Measurements from ENCODE around the gene NR2F1. TPM values are rescaled to one million over a fixed set of nuclear protein-coding genes. Genes with fewer than 3 reads are reported as not detected.
A peak's percentile ranks its signal among the peaks of the same experiment; 100 is the strongest.
"Not testable (repeated sequence)": the region's sequence is repeated elsewhere in the genome, so short reads cannot be mapped to it uniquely, and the experiment has no call there.

NR2F1 gene
- total RNA-seq (10 to 100 TPM in 1 of 2 donors, 1 to 10 TPM in 1; 10.0 to 27.0 TPM), polyA plus RNA-seq (under 1 TPM in 1 of 2 donors, not detected in 1; 0.72 TPM)
- long read RNA-seq, donor 1, partial matches to known transcripts, result 7 of 12 reads
- long read RNA-seq, donor 1, other reads (novel, unspliced or antisense), result 1 of 12 reads
- long read RNA-seq, donor 2, partial matches to known transcripts, result 4 of 8 reads
- long read RNA-seq, donor 2, other reads (novel, unspliced or antisense), result 4 of 8 reads

DNA sequence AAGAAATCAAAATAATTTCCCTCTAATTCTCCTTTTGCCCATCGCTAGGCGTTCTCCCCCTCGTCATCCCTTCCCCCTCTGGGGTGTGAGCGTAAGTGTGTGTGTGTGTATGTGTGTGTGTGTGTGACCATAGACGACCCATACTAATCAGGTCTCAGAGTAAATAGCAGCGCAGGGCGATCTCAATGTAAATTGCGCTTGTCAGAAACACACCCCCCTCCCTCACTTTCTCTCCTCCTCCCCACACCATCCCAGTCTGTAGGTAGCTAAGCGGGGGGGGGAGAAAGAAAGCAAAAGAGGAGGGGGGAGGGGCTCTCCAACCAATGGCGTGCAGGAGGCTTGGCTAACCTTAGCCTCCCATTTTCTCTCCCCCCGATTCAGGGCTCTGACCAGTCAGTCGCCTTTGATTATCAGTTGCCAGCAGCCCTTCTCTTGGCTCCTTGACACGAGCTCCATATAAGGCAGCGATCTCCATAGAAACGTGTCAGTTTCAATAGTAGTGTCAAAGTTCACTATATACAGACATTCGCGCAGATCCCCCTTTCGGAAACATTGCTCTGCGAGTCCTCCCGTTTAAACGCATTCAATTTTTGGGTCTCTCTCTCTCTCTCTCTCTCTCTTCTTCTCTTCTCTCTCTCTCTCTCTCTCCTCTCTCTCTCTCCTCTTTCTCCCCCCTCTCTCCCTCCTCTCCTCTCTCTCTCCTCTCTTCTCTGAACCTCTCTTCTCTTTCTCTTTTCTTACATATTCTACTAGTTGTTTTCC is at the start of gene NR2F1:
NR2F1 (plus strand) TSS at position 546 of the 762 bp plus-strand sequence. CDS start 1,802 bp downstream, outside the sequence.
- WGBS, 2 donors, result 4 to 5% methylated on average over 20 to 21 of the region's 21 CpGs
- Histone ChIP-seq H3K27ac (ENCODE audit: low read depth in 1 of 2, low read length in 2 of 2) (no peak within 1 kb of the TSS), H3K36me3 (ENCODE audit: control insufficient read depth in 1 of 2, insufficient read depth in 2 of 2, low read length in 1 of 2) (no peaks in the 10 kb centered on the region), H3K4me1 (ENCODE audit: control insufficient read depth in 1 of 2, insufficient read depth in 2 of 2, low read length in 2 of 2) (no peaks in the 10 kb centered on the region), H3K27me3 (ENCODE audit: control insufficient read depth in 1 of 2, insufficient read depth in 2 of 2, low read length in 1 of 2) (no peaks in the 10 kb centered on the region), H3K4me3 (ENCODE audit: low read length in 2 of 2) (peak within 1 kb of the TSS; percentile 66 to 69), H3K9me3 (ENCODE audit: control insufficient read depth, low read length) (no peaks in the 10 kb centered on the region)
- intact Hi-C loops (cut with DNase I), result loop anchor here (5.0 kb wide), 1 partner anchor 219 kb away; no protein-coding TSS in a partner anchor
- DNase-seq (peak in 1 of 2 donors; percentile 70), ATAC-seq (ENCODE audit: low FRiP score) (peak; percentile 44)

DNA sequence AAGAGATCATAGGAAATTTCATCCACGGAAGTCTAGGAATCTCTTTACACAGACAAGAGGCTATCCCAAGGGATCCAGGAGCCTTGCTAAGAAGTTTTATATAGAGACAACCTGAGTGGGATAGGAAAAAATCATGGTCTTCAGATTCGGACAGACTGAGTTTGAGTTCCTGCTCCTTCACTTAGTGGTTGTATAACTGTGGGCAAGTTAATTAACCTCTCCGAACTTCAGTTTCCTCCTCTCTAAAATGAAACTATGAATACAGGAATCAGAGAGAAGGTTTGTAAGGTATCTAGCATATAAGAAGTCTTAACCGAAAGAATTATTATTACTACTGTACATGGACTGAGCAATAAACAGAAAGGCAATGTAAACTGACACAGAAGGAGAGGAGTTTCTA is 37.1 kb upstream of the NR2F1 start:
- Histone ChIP-seq H3K27me3 (ENCODE audit: control insufficient read depth in 1 of 2, insufficient read depth in 2 of 2, low read length in 1 of 2) (no peaks in the 10 kb centered on the region), H3K9me3 (ENCODE audit: control insufficient read depth, low read length) (no peaks in the 10 kb centered on the region), H3K36me3 (ENCODE audit: control insufficient read depth in 1 of 2, insufficient read depth in 2 of 2, low read length in 1 of 2) (no peaks in the 10 kb centered on the region), H3K4me1 (ENCODE audit: control insufficient read depth in 1 of 2, insufficient read depth in 2 of 2, low read length in 2 of 2) (no peaks in the 10 kb centered on the region), H3K4me3 (ENCODE audit: low read length in 2 of 2) (no peak overlapping the region), H3K27ac (ENCODE audit: low read depth in 1 of 2, low read length in 2 of 2) (no peak overlapping the region)
- no peak for DNase-seq
- WGBS, 2 donors, result 79 to 86% methylated on average over 4 of the region's 4 CpGs
- ATAC-seq (ENCODE audit: low FRiP score), result no peak
- intact Hi-C loops (cut with DNase I), result no loop called here

DNA sequence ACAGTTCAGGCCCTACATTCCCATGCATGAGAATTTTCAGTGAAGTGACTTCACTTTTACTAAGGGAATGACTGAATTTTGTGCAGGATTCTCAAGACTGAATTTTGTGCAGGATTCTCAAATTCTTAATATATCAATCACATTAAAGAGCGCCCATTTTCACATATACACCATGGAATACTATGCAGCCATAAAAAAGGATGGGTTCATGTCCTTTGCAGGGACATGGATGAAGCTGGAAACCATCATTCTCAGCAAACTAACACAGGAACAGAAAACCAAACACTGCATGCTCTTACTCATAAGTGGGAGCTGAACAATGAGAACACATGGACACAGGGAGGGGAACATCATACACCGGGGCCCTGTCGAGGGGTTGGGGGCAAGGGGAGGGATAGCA is 33.4 kb upstream of the NR2F1 start:
- H3K9me3 ChIP-seq (ENCODE audit: control insufficient read depth, low read length); H3K4me3 ChIP-seq (ENCODE audit: low read length in 2 of 2); H3K27ac ChIP-seq (ENCODE audit: low read depth in 1 of 2, low read length in 2 of 2); H3K4me1 ChIP-seq (ENCODE audit: control insufficient read depth in 1 of 2, insufficient read depth in 2 of 2, low read length in 2 of 2); H3K36me3 ChIP-seq (ENCODE audit: control insufficient read depth in 1 of 2, insufficient read depth in 2 of 2, low read length in 1 of 2); ATAC-seq (ENCODE audit: low FRiP score); H3K27me3 ChIP-seq (ENCODE audit: control insufficient read depth in 1 of 2, insufficient read depth in 2 of 2, low read length in 1 of 2); DNase-seq; intact Hi-C loops (cut with DNase I): not testable (repeated sequence)
- WGBS, 2 donors, result 98 to 99% methylated on average over 3 of the region's 3 CpGs

DNA sequence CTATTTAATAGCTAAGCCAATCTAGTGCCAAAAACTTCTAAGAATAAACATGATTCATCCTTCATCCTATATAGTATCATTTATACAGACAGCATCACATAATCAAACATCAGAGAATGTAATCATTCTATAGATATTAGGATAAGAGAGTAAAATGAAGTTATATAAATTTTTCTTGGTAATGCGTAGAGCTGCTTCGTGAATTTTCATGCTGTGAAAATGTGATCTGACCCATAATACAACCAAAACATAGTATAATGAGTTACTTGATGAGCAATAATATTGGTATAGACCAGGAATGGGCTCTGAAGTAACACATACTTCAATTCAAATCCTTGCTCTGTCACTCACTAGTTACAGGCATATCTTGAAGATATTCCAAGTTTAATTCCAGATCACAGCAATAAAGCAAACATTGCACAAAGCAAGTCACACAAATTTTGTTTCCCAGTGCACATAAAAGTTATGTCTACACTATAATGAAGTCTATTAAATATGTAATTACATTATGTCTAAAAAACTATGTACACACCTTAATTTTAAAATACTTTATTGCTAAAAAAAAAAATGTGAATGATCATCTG is 25.9 kb upstream of the NR2F1 start:
- no peak overlapping the region for H3K27ac ChIP-seq (ENCODE audit: low read depth in 1 of 2, low read length in 2 of 2)
- no peaks in the 10 kb centered on the region for H3K27me3 ChIP-seq (ENCODE audit: control insufficient read depth in 1 of 2, insufficient read depth in 2 of 2, low read length in 1 of 2)
- H3K4me3 ChIP-seq (ENCODE audit: low read length in 2 of 2), result no peak overlapping the region
- no peak for DNase-seq
- 92 to 97% methylated on average over 2 of the region's 2 CpGs for WGBS, 2 donors
- no peak for ATAC-seq (ENCODE audit: low FRiP score)
- no peaks in the 10 kb centered on the region for H3K9me3 ChIP-seq (ENCODE audit: control insufficient read depth, low read length)
- intact Hi-C loops (cut with DNase I), result no loop called here
- no peaks in the 10 kb centered on the region for H3K4me1 ChIP-seq (ENCODE audit: control insufficient read depth in 1 of 2, insufficient read depth in 2 of 2, low read length in 2 of 2)
- H3K36me3 ChIP-seq (ENCODE audit: control insufficient read depth in 1 of 2, insufficient read depth in 2 of 2, low read length in 1 of 2), result no peaks in the 10 kb centered on the region

DNA sequence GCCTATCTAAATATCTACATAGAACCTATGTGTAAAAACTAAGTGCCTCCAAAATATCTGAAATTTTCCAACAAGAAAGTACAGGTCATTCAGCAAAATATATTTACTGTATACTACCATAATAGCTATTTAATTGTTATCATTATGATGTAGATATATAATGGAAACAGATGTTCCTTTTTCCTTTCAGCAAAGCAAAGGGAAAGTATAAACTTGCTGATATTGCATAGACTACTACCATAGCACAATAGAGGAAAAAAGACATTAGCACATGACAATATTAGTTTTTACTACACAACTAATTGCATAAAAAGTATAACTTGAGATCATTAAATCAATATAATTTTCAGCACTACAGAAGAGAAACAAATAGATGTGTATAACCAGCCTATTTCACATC is 16.9 kb upstream of the NR2F1 start:
- no peak for ATAC-seq (ENCODE audit: low FRiP score)
- H3K27me3 ChIP-seq (ENCODE audit: control insufficient read depth in 1 of 2, insufficient read depth in 2 of 2, low read length in 1 of 2), result no peaks in the 10 kb centered on the region

DNA sequence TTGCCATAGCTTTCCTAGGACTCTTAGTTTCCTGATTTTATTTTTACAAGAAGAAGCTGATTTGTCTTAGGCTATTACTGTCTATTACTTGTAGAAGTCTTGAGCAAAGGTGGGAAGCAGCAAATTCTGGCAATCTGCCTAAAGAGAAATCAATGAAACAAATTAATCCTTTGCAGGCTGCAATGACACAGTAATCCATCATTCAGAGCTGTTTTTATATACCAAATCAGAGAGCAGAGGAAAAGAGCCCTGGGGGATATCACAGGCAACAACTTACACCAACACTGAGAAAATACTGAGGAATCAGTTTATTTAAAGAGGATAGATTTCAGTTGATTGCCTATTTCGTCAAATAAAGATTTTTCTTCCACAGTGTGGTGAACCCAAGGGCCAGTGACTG is 15.6 kb upstream of the NR2F1 start:
- H3K27ac ChIP-seq (ENCODE audit: low read depth in 1 of 2, low read length in 2 of 2), result no peak overlapping the region
- H3K9me3 ChIP-seq (ENCODE audit: control insufficient read depth, low read length), result no peaks in the 10 kb centered on the region
- no peaks in the 10 kb centered on the region for H3K4me1 ChIP-seq (ENCODE audit: control insufficient read depth in 1 of 2, insufficient read depth in 2 of 2, low read length in 2 of 2)
- intact Hi-C loops (cut with DNase I), result no loop called here
- DNase-seq, result no peak
- WGBS, 2 donors, result 79 to 82% methylated on average over 1 of the region's 1 CpG
- no peak for ATAC-seq (ENCODE audit: low FRiP score)
- H3K36me3 ChIP-seq (ENCODE audit: control insufficient read depth in 1 of 2, insufficient read depth in 2 of 2, low read length in 1 of 2), result no peaks in the 10 kb centered on the region
- H3K4me3 ChIP-seq (ENCODE audit: low read length in 2 of 2), result no peak overlapping the region
- H3K27me3 ChIP-seq (ENCODE audit: control insufficient read depth in 1 of 2, insufficient read depth in 2 of 2, low read length in 1 of 2), result no peaks in the 10 kb centered on the region

More for the DNA sequence above, 16.9 kb upstream of the NR2F1 start:
- DNase-seq, result no peak
- Histone ChIP-seq H3K27ac (ENCODE audit: low read depth in 1 of 2, low read length in 2 of 2) (no peak overlapping the region), H3K36me3 (ENCODE audit: control insufficient read depth in 1 of 2, insufficient read depth in 2 of 2, low read length in 1 of 2) (no peaks in the 10 kb centered on the region), H3K9me3 (ENCODE audit: control insufficient read depth, low read length) (no peaks in the 10 kb centered on the region), H3K4me3 (ENCODE audit: low read length in 2 of 2) (no peak overlapping the region), H3K4me1 (ENCODE audit: control insufficient read depth in 1 of 2, insufficient read depth in 2 of 2, low read length in 2 of 2) (no peaks in the 10 kb centered on the region)
- intact Hi-C loops (cut with DNase I), result no loop called here

DNA sequence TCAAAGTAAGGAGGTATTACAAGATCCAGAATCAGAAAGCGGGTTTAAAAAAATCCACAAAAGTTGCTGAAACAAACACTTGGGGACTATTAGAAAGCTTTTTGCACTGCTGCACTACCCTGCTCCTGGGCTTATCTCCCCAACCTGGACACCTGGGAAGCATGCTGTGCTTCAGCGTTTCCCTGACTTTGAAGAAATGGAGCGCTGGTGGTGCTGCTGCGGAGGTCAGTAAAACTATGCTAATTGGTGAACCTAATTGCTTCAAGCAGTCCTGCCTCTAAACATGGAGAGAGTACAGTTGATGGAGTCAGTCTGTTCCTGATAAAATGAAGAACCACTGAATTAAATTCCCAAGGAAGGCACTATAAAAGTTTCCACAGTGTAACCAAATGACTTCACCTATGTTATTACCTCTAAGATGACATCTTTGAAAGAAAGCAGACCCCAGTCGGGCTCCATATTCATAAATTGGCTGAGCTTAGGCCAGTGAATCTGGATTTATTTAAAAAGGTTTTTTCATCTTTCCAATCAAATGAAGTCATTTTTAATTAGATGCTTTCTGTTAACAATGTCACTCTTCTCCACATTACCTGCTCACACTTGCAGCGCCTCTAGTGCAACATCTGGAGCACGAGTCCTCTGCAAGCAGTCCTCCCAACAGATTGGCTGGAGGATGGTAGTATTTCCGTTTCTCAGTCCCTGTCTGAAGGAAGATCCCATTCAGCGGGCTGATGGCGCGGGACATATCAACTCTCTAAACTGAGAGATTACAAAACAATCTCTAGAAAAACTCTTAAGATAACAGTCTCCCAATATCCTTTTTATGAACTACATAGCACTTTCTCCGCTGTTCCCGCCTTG is 13.5 kb upstream of the NR2F1 start:
- ATAC-seq (ENCODE audit: low FRiP score) (no peak), DNase-seq (no peak)
- H3K4me3 ChIP-seq (ENCODE audit: low read length in 2 of 2), result no peak overlapping the region
- 87 to 90% methylated on average over 13 of the region's 13 CpGs for WGBS, 2 donors
- intact Hi-C loops (cut with DNase I), result no loop called here
- H3K27ac ChIP-seq (ENCODE audit: low read depth in 1 of 2, low read length in 2 of 2), result no peak overlapping the region
- no peaks in the 10 kb centered on the region for H3K9me3 ChIP-seq (ENCODE audit: control insufficient read depth, low read length)
- no peaks in the 10 kb centered on the region for H3K27me3 ChIP-seq (ENCODE audit: control insufficient read depth in 1 of 2, insufficient read depth in 2 of 2, low read length in 1 of 2)
- H3K4me1 ChIP-seq (ENCODE audit: control insufficient read depth in 1 of 2, insufficient read depth in 2 of 2, low read length in 2 of 2), result no peaks in the 10 kb centered on the region
- no peaks in the 10 kb centered on the region for H3K36me3 ChIP-seq (ENCODE audit: control insufficient read depth in 1 of 2, insufficient read depth in 2 of 2, low read length in 1 of 2)

DNA sequence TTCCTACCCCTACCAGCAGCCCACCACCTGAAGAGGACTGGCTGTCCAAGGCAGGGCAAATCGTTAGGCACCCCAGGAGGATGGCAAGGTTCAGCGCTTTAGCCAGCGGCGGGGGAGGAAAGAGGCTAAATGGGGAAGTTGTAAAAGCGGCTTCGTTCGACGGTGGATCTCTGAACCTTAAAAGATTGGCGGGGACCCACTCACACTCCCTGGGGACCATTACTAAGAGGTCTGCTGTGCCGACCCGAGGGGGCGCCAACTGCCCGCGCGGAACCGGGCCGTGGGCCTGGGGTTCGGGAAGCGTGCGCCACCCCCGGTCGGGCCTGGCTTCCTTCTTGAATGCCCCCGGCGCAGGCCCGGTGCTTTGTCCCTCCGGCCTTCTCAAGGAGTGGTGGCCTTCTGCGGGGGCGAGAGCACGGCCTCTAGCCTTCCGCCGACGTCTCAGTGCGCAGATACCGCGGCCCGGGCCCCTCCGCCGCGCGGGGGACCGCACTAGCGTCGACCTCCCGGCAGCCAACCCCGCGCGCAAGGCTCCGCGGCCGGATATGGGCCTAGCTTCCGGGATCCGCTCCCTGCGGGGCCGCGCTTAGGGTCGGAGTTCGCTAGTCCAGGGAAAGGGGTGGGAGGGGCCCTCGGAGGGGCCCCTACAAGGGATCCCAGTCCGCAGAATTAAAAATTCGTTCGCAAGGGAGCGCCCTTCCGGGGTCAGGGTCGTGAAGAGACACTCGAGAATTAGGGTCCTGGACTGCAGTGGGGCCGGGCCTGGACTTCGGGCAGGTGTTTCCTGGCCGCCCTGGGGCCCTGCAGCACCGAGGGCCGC is 12.5 kb upstream of the NR2F1 start:
- no peak overlapping the region for H3K27ac ChIP-seq (ENCODE audit: low read depth in 1 of 2, low read length in 2 of 2)
- 29% methylated on average over 69 to 70 of the region's 70 CpGs for WGBS, 2 donors
- intact Hi-C loops (cut with DNase I), result no loop called here
- DNase-seq (no peak), ATAC-seq (ENCODE audit: low FRiP score) (peak; percentile 47)
- no peaks in the 10 kb centered on the region for H3K36me3 ChIP-seq (ENCODE audit: control insufficient read depth in 1 of 2, insufficient read depth in 2 of 2, low read length in 1 of 2)
- no peaks in the 10 kb centered on the region for H3K27me3 ChIP-seq (ENCODE audit: control insufficient read depth in 1 of 2, insufficient read depth in 2 of 2, low read length in 1 of 2)
- H3K4me3 ChIP-seq (ENCODE audit: low read length in 2 of 2), result no peak overlapping the region
- no peaks in the 10 kb centered on the region for H3K9me3 ChIP-seq (ENCODE audit: control insufficient read depth, low read length)
- H3K4me1 ChIP-seq (ENCODE audit: control insufficient read depth in 1 of 2, insufficient read depth in 2 of 2, low read length in 2 of 2), result no peaks in the 10 kb centered on the region

Measured in aorta (tissue), 5 donors.